GM12892 (cell line): ENCODE measurements around the gene COG2.

Experiments
- POLR2A ChIP-seq: IDR thresholded peaks from 2 replicates; pipeline ENCODE4 v1.6.1; 2011; ENCODE audit warnings: low read depth, low read length, control low read depth
- POLR2AphosphoS5 ChIP-seq: IDR thresholded peaks from 2 replicates; pipeline ENCODE4 v1.6.1; 2011; ENCODE audit warnings: low read depth, low read length, control low read depth
- TAF1 ChIP-seq: IDR thresholded peaks from 2 replicates; pipeline ENCODE4 v1.6.1; 2011; ENCODE audit warnings: low read depth, mild to moderate bottlenecking, control low read depth, low read length, borderline replicate concordance

DNA sequence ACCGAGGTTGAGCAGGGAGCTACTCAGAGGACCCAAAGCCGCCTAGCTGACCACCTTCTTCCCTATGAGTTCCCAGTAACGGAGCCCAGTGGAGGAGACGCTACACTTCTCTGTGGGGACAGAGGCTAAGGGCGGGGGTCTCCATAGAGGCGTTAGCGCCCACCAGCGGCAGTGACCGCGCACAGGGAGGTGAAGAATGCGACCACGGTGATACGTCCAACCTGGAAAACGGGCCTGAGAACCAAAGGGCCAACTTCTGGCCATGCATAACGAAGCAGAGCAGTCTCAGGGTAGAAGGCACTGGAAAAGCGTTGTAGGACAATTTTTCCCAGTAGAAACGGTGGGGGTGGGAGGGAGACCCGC, 400 bp upstream of the COG2 start:
- no peak for TF ChIP-seq POLR2A
- no peak for TF ChIP-seq POLR2AphosphoS5
- no peak for TF ChIP-seq TAF1
